K562 (cell line): ENCODE data around the gene FAM227A. TPM values are rescaled to one million over a fixed set of nuclear protein-coding genes. Genes with fewer than 3 reads are reported as not detected.

Experiments
- E2F6 ChIP-seq, 2 experiments: IDR thresholded peaks; 2 replicates each; pipeline ENCODE4 v1.6.1; 2011; ENCODE audit warnings: borderline replicate concordance in 1 of 2, control low read depth in 1 of 2, low read depth in 1 of 2, low read length in 1 of 2, mild to moderate bottlenecking in 1 of 2, mixed read lengths in 1 of 2, moderate library complexity in 1 of 2; ENCODE audit not compliant: insufficient read depth in 1 of 2, insufficient read length in 1 of 2, poor library complexity in 1 of 2, severe bottlenecking in 1 of 2; ENCODE audit errors: extremely low read depth in 1 of 2
- HMGXB4 ChIP-seq: sonication (generic); formaldehyde crosslinking; IDR thresholded peaks from 2 replicates; pipeline ENCODE4 v1.8.1; 2023; ENCODE audit warnings: mild to moderate bottlenecking, missing genetic modification reagents
- L3MBTL2 ChIP-seq: fragments of 450-650 bp; IDR thresholded peaks from 2 replicates; pipeline ENCODE4 v1.6.1; 2016; ENCODE audit warnings: mild to moderate bottlenecking, moderate library complexity
- MED1 ChIP-seq: sonication (generic); formaldehyde crosslinking; IDR thresholded peaks from 2 replicates; pipeline ENCODE4 v1.8.1; 2023; ENCODE audit warnings: missing genetic modification reagents, borderline replicate concordance
- MYC ChIP-seq, 2 experiments: fragments of 250-450 bp in 1 of 2; sonication (Bioruptor Pico) in 1 of 2; IDR thresholded peaks; 2 replicates each; pipeline versions ENCODE4 v1.5.1 to v1.6.1; 2012 to 2021; ENCODE audit warnings: low read depth in 2 of 2, borderline replicate concordance in 1 of 2, improper control_type of control experiment in 1 of 2, low read length in 1 of 2, mild to moderate bottlenecking in 1 of 2, moderate library complexity in 1 of 2
- NR3C1 ChIP-seq: sonication (generic); formaldehyde crosslinking; IDR thresholded peaks from 2 replicates; pipeline ENCODE4 v1.8.1; 2022; ENCODE audit warnings: missing genetic modification reagents
- RAD51 ChIP-seq: fragments of 450-650 bp; IDR thresholded peaks from 2 replicates; pipeline ENCODE4 v1.7.1; 2016; ENCODE audit warnings: low read depth, mild to moderate bottlenecking, borderline replicate concordance
- SRSF3 ChIP-seq: fragments of 200-400 bp; formaldehyde crosslinking; IDR thresholded peaks from 2 replicates; pipeline ENCODE4 v1.6.1; 2016; ENCODE audit warnings: mild to moderate bottlenecking, low read length, moderate library complexity; ENCODE audit not compliant: insufficient read depth
- TRIM28 ChIP-seq: fragments of 450-650 bp; IDR thresholded peaks from 2 replicates; pipeline ENCODE4 v1.6.1; 2017
- ZNF253 ChIP-seq: fragments of 250-450 bp; sonication (Bioruptor Pico); conservative IDR thresholded peaks from 2 replicates; pipeline ENCODE4 v1.6.1; 2021; ENCODE audit warnings: mild to moderate bottlenecking
- polyA plus RNA-seq, 8 experiments: library from polyadenylated mRNA; depleted of rRNA in 4 of 8; stranded (reverse) in 5 of 8; unstranded in 3 of 8; fragments of >200 nt; fragmentation: Nextera tagmentation in 2 of 8; fragmentation: Illumina TruSeq in 1 of 8; extraction: Ambion mirVana in 2 of 8; extraction: Trizol in 1 of 8; gene quantifications; 2 replicates each; pipeline versions ENCODE4 v1.2.1 to v1.2.3, GENCODE V29; 2011 to 2014; ENCODE audit warnings: inconsistent platforms in 1 of 8, missing spikeins in 1 of 8
- total RNA-seq, 7 experiments: library from RNA; depleted of rRNA in 6 of 7; stranded (reverse); fragments of >200 nt in 6 of 7; fragmentation: Illumina TruSeq in 2 of 7; extraction: Trizol in 2 of 7; gene quantifications; 2 replicates each; pipeline versions ENCODE4 v1.2.1 to v1.2.3, GENCODE V29; 2011 to 2021; ENCODE audit warnings: low replicate concordance in 1 of 7
- TF ChIP-seq, protein P1 (sequence below): sonication (generic); formaldehyde crosslinking; IDR thresholded peaks from 2 replicates; pipeline ENCODE4 v1.8.0; 2023; ENCODE audit warnings: mild to moderate bottlenecking, missing genetic modification reagents

The FAM227A gene
- total and polyA plus RNA-seq, 9 of the 15 experiments (the other 6 are each of a cell fraction or from before 2014, with no cell fraction given), result 0.10 to 2.2 (median 0.83) TPM

- peak; percentile 46 to 70 for TF ChIP-seq E2F6 (IDR thresholded peaks at IDR 0.05; ENCODE audit: borderline replicate concordance in 1 of 2, extremely low read depth in 1 of 2, insufficient read depth in 1 of 2, insufficient read length in 1 of 2, low read depth in 1 of 2, low read length in 1 of 2, poor library complexity in 1 of 2, severe bottlenecking in 1 of 2)
- no peak for TF ChIP-seq HMGXB4
- TF ChIP-seq ZNF253 (CRISPR knock-in tag), result no peak
- TF ChIP-seq MYC (IDR thresholded peaks at IDR 0.05; ENCODE audit: low read depth, low read length), result 0 out of 2 replicates have a peak, but pooled peaks have one; percentile 27
- TF ChIP-seq MYC (CRISPR knock-in tag; IDR thresholded peaks at IDR 0.05; ENCODE audit: borderline replicate concordance, low read depth), result no peak
- TF ChIP-seq SRSF3, result no peak
- TF ChIP-seq NR3C1 (CRISPR knock-in tag), result 0 out of 2 replicates have a peak, but pooled peaks have one; percentile 13
- 0 out of 2 replicates have a peak, but pooled peaks have one; percentile 28 for TF ChIP-seq L3MBTL2
- TF ChIP-seq, protein P1, sequence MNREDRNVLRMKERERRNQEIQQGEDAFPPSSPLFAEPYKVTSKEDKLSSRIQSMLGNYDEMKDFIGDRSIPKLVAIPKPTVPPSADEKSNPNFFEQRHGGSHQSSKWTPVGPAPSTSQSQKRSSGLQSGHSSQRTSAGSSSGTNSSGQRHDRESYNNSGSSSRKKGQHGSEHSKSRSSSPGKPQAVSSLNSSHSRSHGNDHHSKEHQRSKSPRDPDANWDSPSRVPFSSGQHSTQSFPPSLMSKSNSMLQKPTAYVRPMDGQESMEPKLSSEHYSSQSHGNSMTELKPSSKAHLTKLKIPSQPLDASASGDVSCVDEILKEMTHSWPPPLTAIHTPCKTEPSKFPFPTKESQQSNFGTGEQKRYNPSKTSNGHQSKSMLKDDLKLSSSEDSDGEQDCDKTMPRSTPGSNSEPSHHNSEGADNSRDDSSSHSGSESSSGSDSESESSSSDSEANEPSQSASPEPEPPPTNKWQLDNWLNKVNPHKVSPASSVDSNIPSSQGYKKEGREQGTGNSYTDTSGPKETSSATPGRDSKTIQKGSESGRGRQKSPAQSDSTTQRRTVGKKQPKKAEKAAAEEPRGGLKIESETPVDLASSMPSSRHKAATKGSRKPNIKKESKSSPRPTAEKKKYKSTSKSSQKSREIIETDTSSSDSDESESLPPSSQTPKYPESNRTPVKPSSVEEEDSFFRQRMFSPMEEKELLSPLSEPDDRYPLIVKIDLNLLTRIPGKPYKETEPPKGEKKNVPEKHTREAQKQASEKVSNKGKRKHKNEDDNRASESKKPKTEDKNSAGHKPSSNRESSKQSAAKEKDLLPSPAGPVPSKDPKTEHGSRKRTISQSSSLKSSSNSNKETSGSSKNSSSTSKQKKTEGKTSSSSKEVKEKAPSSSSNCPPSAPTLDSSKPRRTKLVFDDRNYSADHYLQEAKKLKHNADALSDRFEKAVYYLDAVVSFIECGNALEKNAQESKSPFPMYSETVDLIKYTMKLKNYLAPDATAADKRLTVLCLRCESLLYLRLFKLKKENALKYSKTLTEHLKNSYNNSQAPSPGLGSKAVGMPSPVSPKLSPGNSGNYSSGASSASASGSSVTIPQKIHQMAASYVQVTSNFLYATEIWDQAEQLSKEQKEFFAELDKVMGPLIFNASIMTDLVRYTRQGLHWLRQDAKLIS (CRISPR knock-in tag), result peak; percentile 57; the same call in 1 of the 2 replicates
- TF ChIP-seq MED1 (CRISPR knock-in tag), result no peak
- TF ChIP-seq TRIM28, result no peak
- no peak for TF ChIP-seq RAD51
These were observed 44.1 kb upstream of the FAM227A start (continued) for GRCh38 chr22:38700270-38700788.
